IMR-90 (cell line): ENCODE results near the gene TBPL1. TPM values are rescaled to one million over a fixed set of nuclear protein-coding genes. Genes with fewer than 3 reads are reported as not detected.
A peak's percentile ranks its signal among the peaks of the same experiment; 100 is the strongest.

Experiments used
- ATAC-seq: fragments of 200-7000 bp; cut with Tn5 transposase; 2 replicates; pipeline ENCODE4 v1.9.1; 2020; ENCODE audit warnings: low read depth, mild to moderate bottlenecking, moderate library complexity
- BruUV-seq: library from RNA; stranded (reverse); fragments of 400-500 nt; replicated peaks from 2 replicates; lab custom pipeline; 2021; lab: Mats Ljungman, UMichigan
- CTCF ChIA-PET: fragments of 300-600 bp; formaldehyde crosslinking; extraction: SDS; loops from one replicate; lab custom pipeline; 2021; ENCODE audit warnings: antibody characterized with exemption; lab: Yijun Ruan, JAX
- POLR2A ChIA-PET: fragments of 300-600 bp; sonication (Branson Sonifier 250); formaldehyde crosslinking; loops from one replicate; lab custom pipeline; 2022; ENCODE audit warnings: antibody characterized with exemption; ENCODE audit not compliant: unreplicated experiment; lab: Charles Lee
- DNase-seq: peaks from one replicate; pipeline ENCODE4 v3.0.0; 2013
- H2AFZ ChIP-seq: replicated peaks from 2 replicates; pipeline ENCODE3; 2013; ENCODE audit warnings: low read length, mild to moderate bottlenecking; ENCODE audit not compliant: poor library complexity
- H2AK5ac ChIP-seq: 2 replicates; pipeline ENCODE4 v1.6.1; 2013; ENCODE audit warnings: low read depth, low read length, inconsistent platforms
- H2AK9ac ChIP-seq: replicated peaks from 2 replicates; pipeline ENCODE3; 2013; ENCODE audit warnings: mild to moderate bottlenecking, low read depth, low read length, moderate library complexity; ENCODE audit not compliant: poor library complexity
- H2BK120ac ChIP-seq: 2 replicates; pipeline ENCODE4 v1.6.1; 2013; ENCODE audit warnings: low read depth, low read length, inconsistent platforms
- H2BK15ac ChIP-seq: 3 replicates; pipeline ENCODE4 v1.6.1; 2013; ENCODE audit warnings: low read depth, low read length, inconsistent platforms
- H2BK20ac ChIP-seq: 2 replicates; pipeline ENCODE4 v1.6.1; 2013; ENCODE audit warnings: low read depth, mild to moderate bottlenecking, inconsistent platforms, low read length, moderate library complexity
- H2BK5ac ChIP-seq: 2 replicates; pipeline ENCODE4 v1.6.1; 2013; ENCODE audit warnings: mild to moderate bottlenecking, low read depth, low read length, inconsistent platforms; ENCODE audit not compliant: poor library complexity, severe bottlenecking
- H3K14ac ChIP-seq: replicated peaks from 2 replicates; pipeline ENCODE4 v1.6.1; 2013; ENCODE audit warnings: low read depth, low read length, inconsistent platforms
- H3K18ac ChIP-seq: 2 replicates; pipeline ENCODE4 v1.6.1; 2013; ENCODE audit warnings: low read depth, low read length, control low read depth
- H3K23ac ChIP-seq: 2 replicates; pipeline ENCODE4 v1.6.1; 2013; ENCODE audit warnings: low read depth, low read length, inconsistent platforms
- H3K27ac ChIP-seq: 2 replicates; pipeline ENCODE4 v1.5.1; 2013; ENCODE audit warnings: mild to moderate bottlenecking, control low read depth, low read length; ENCODE audit not compliant: insufficient read depth
- H3K27me3 ChIP-seq: 2 replicates; pipeline ENCODE4 v1.6.1; 2013; ENCODE audit warnings: low read length; ENCODE audit not compliant: control insufficient read depth, insufficient read depth
- H3K36me3 ChIP-seq: 2 replicates; pipeline ENCODE4 v1.6.1; 2013; ENCODE audit warnings: low read length, mixed read lengths; ENCODE audit not compliant: control insufficient read depth, insufficient read depth
- H3K4ac ChIP-seq: 2 replicates; pipeline ENCODE4 v1.6.1; 2013; ENCODE audit warnings: low read depth, low read length, inconsistent platforms
- H3K4me1 ChIP-seq: 2 replicates; pipeline ENCODE4 v1.6.1; 2013; ENCODE audit warnings: low read length, mixed read lengths; ENCODE audit not compliant: control insufficient read depth, insufficient read depth
- H3K4me2 ChIP-seq: 2 replicates; pipeline ENCODE4 v1.6.1; 2013; ENCODE audit warnings: low read depth, mild to moderate bottlenecking, control low read depth, low read length, moderate library complexity
- H3K4me3 ChIP-seq: 2 replicates; pipeline ENCODE4 v1.5.1; 2013; ENCODE audit warnings: low read depth, mild to moderate bottlenecking, control low read depth, low read length, moderate library complexity; ENCODE audit not compliant: insufficient read depth
- H3K56ac ChIP-seq: 2 replicates; pipeline ENCODE4 v1.6.1; 2013; ENCODE audit warnings: low read length, inconsistent platforms; ENCODE audit not compliant: insufficient read depth; ENCODE audit errors: extremely low read depth
- H3K79me1 ChIP-seq, 2 experiments: 2 replicates each; pipeline ENCODE4 v1.6.1; 2013; ENCODE audit warnings: low read length in 2 of 2, inconsistent platforms in 1 of 2, low read depth in 1 of 2
- H3K9ac ChIP-seq: 2 replicates; pipeline ENCODE4 v1.6.1; 2013; ENCODE audit warnings: low read depth, low read length, control low read depth
- H3K9me1 ChIP-seq: 2 replicates; pipeline ENCODE4 v1.6.1; 2013; ENCODE audit warnings: low read length, inconsistent platforms; ENCODE audit not compliant: insufficient read depth
- H3K9me3 ChIP-seq: 2 replicates; pipeline ENCODE4 v1.6.1; 2013; ENCODE audit warnings: low read length; ENCODE audit not compliant: control insufficient read depth, insufficient read depth
- H4K20me1 ChIP-seq: 2 replicates; pipeline ENCODE4 v1.6.1; 2013; ENCODE audit warnings: low read length, inconsistent platforms; ENCODE audit not compliant: insufficient read depth
- H4K5ac ChIP-seq: 2 replicates; pipeline ENCODE4 v1.6.1; 2013; ENCODE audit warnings: mild to moderate bottlenecking, low read depth, low read length, control low read depth
- H4K8ac ChIP-seq, 2 experiments: 2 replicates each; pipeline ENCODE4 v1.6.1; 2013; ENCODE audit warnings: low read depth in 2 of 2, low read length in 2 of 2, control low read depth in 1 of 2, inconsistent platforms in 1 of 2
- H4K91ac ChIP-seq: 2 replicates; pipeline ENCODE4 v1.6.1; 2013; ENCODE audit warnings: low read depth, low read length, inconsistent platforms; ENCODE audit not compliant: insufficient read depth
- BHLHE40 ChIP-seq: fragments of 150-350 bp; IDR thresholded peaks from 2 replicates; pipeline ENCODE4 v1.6.1; 2016; ENCODE audit warnings: mild to moderate bottlenecking, low read depth, low read length
- CEBPB ChIP-seq: IDR thresholded peaks from 2 replicates; pipeline ENCODE4 v1.6.1; 2012; ENCODE audit warnings: low read depth, low read length, improper control_type of control experiment
- CHD1 ChIP-seq: IDR thresholded peaks from 2 replicates; pipeline ENCODE4 v1.6.1; 2012; ENCODE audit warnings: low read depth, low read length, improper control_type of control experiment
- MAFK ChIP-seq: IDR thresholded peaks from 2 replicates; pipeline ENCODE4 v1.6.1; 2012; ENCODE audit warnings: low read depth, low read length, improper control_type of control experiment
- RCOR1 ChIP-seq: IDR thresholded peaks from 2 replicates; pipeline ENCODE4 v1.6.1; 2012; ENCODE audit warnings: mild to moderate bottlenecking, low read length, improper control_type of control experiment; ENCODE audit not compliant: insufficient replicate concordance
- WGBS, 2 experiments: methylation state at CpG; one replicate each; pipeline versions ENCODE4 v1.1.5 to v1.1.7; 2013; ENCODE audit warnings: missing lambda C conversion rate in 2 of 2; ENCODE audit not compliant: insufficient read length in 1 of 2; ENCODE audit errors: extremely low coverage in 2 of 2; 5-methylcytosine and 5-hydroxymethylcytosine counted together
- dilution Hi-C: fragments of 300-500 bp; cut with HindIII; formaldehyde crosslinking; loops from one replicate; pipeline ENCODE4 v1.14.3; 2018; ENCODE audit warnings: low sequenced_read_pairs; ENCODE audit not compliant: unreplicated experiment
- in situ Hi-C: fragments of 300-500 bp; cut with MboI; formaldehyde crosslinking; loops from 3 replicates; pipeline ENCODE4 v1.14.3; 2019; ENCODE audit warnings: low sequenced_read_pairs, inconsistent platforms, mixed read lengths
- intact Hi-C: fragments of 100-400 bp; cut with micrococcal nuclease; formaldehyde crosslinking; loops from 2 replicates; pipeline ENCODE4 v1.10.0; 2022
- polyA plus RNA-seq, 3 experiments: library from polyadenylated mRNA; depleted of rRNA; stranded (reverse); fragments of >200 nt; gene quantifications; 2 replicates each; pipeline ENCODE4 v1.2.3, GENCODE V29; 2012; ENCODE audit warnings: low replicate concordance in 1 of 3
- total RNA-seq: library from RNA; depleted of rRNA; stranded (reverse); fragments of >200 nt; gene quantifications from 2 replicates; pipeline ENCODE4 v1.2.3, GENCODE V29; 2012

TBPL1 gene
- total and polyA plus RNA-seq, 2 of the 4 experiments (the other 2 are of a cell fraction), result 25.6 to 32.5 TPM

DNA sequence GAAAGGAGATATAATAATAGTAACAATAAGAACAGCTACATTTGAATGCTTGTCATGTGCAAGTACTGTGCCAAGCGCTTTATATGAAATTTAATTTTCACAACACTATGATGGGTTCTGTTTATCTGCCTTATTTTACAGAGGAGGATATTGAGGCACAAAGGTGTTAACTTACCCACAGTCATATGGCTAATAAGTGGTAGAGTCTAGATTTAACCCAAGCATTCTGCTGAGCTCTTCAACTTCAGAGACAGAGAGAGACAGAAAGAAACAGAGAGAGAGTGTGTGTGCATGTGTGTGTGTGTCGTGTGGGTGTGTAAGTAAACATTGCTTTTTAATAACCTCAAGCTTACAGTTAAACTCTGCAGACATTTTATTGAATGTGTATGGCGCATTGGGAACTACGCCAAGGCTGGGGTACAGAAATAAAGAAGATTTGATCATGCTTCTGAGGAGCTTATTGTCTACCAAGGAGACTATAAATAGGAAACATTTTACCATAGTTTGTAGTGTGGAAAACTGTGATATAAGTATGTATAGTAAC lies 12.9 kb downstream of the TBPL1 start:
- ChIA-PET CTCF (interaction anchor here (2.8 kb wide), 1 partner anchor 98 kb away, joined by 8 read pairs; no protein-coding TSS in a partner anchor), POLR2A (no interaction called here)
- H2BK20ac ChIP-seq, result no peak overlapping the region
- ATAC-seq, result no peak
- H3K27me3 ChIP-seq, result no peaks in the 10 kb centered on the region
- no peak overlapping the region for H3K23ac ChIP-seq
- no peak overlapping the region for H3K4me2 ChIP-seq
- H3K79me1 ChIP-seq, result peaks cover 36 to 63% of the 10 kb centered on the region in 2 experiments
- DNase-seq, result peak; percentile 13
- H3K4ac ChIP-seq, result no peak overlapping the region
- in situ Hi-C loops, result no loop called here
- H3K56ac ChIP-seq, result no peak overlapping the region
- H3K4me3 ChIP-seq, result no peak overlapping the region
- no peak overlapping the region for H2BK120ac ChIP-seq
- no peak overlapping the region for H2AK9ac ChIP-seq
- no peak overlapping the region for H3K27ac ChIP-seq
- H2BK15ac ChIP-seq, result no peak overlapping the region
- H3K9ac ChIP-seq, result no peak overlapping the region
- no TSS peak for BruUV-seq
- H3K14ac ChIP-seq, result no peak overlapping the region
- H4K20me1 ChIP-seq, result peaks cover 23% of the 10 kb centered on the region; the same call in 1 of the 2 replicates
- H3K9me3 ChIP-seq, result no peaks in the 10 kb centered on the region
- H2AK5ac ChIP-seq, result no peak overlapping the region
- intact Hi-C loops, result no loop called here
- no peaks in the 10 kb centered on the region; the same call in 1 of the 2 replicates for H3K9me1 ChIP-seq
- WGBS, 2 experiments, result no CpG with 5 or more reads among the region's 4 CpGs
- no peak for TF ChIP-seq CEBPB
- TF ChIP-seq CHD1, result no peak
- no peak for TF ChIP-seq MAFK
- no peak for TF ChIP-seq BHLHE40
- no peak for TF ChIP-seq RCOR1
- no peak overlapping the region; the same call in 1 of the 2 replicates for H3K18ac ChIP-seq
- no peak overlapping the region for H4K91ac ChIP-seq
- no peak overlapping the region for H2AFZ ChIP-seq
- dilution Hi-C loops, result no loop called here
- H2BK5ac ChIP-seq, result no peak overlapping the region
- H3K4me1 ChIP-seq, result peaks cover 6% of the 10 kb centered on the region
- no peak overlapping the region for H4K5ac ChIP-seq
- no peaks in the 10 kb centered on the region for H3K36me3 ChIP-seq
- no peak overlapping the region for H4K8ac ChIP-seq
